Kidney epithelial cell (primary cell): ENCODE data around the gene TSPAN19. TPM values are rescaled to one million over a fixed set of nuclear protein-coding genes. Genes with fewer than 3 reads are reported as not detected.

Source experiments
- DNase-seq: peaks from one replicate; pipeline ENCODE4 v3.0.0-alpha.2; 2010; ENCODE audit warnings: low read depth
- H3K27me3 ChIP-seq: 2 replicates; pipeline ENCODE4 v1.6.0; 2011; ENCODE audit warnings: low read length; ENCODE audit not compliant: control insufficient read depth, insufficient read depth
- H3K36me3 ChIP-seq: 2 replicates; pipeline ENCODE4 v1.5.1; 2011; ENCODE audit warnings: low read length; ENCODE audit not compliant: control insufficient read depth, insufficient read depth
- H3K4me3 ChIP-seq: 2 replicates; pipeline ENCODE4 v1.5.1; 2011; ENCODE audit warnings: low read depth, mild to moderate bottlenecking, control low read depth, low read length
- CTCF ChIP-seq: IDR thresholded peaks from 2 replicates; pipeline ENCODE4 v1.5.1; 2011; ENCODE audit warnings: mild to moderate bottlenecking, moderate library complexity, low read length, control low read depth, inconsistent platforms; ENCODE audit not compliant: insufficient read depth, poor library complexity, severe bottlenecking
- total RNA-seq: library from RNA; depleted of rRNA; stranded (reverse); fragments of >200 nt; gene quantifications from 2 replicates; pipeline ENCODE4 v1.2.3, GENCODE V29; 2015

TSPAN19 gene
- total RNA-seq, 1 donor from 2014 or later: 0.92 TPM

- Histone ChIP-seq H3K36me3 (no peaks in the 10 kb centered on the region), H3K27me3 (no peaks in the 10 kb centered on the region), H3K4me3 (no peak overlapping the region)
- no peak for TF ChIP-seq CTCF
- no peak for DNase-seq
These were observed 24.8 kb upstream of the TSPAN19 start for GRCh38 chr12:85060916-85061315.

GRCh38 chr12:85059594-85059993 is 23.5 kb upstream of the TSPAN19 start:
- no peak for TF ChIP-seq CTCF
- Histone ChIP-seq H3K4me3 (no peak overlapping the region), H3K36me3 (no peaks in the 10 kb centered on the region), H3K27me3 (no peaks in the 10 kb centered on the region)
- DNase-seq: no peak

- H3K36me3 ChIP-seq: no peaks in the 10 kb centered on the region
- no peak for TF ChIP-seq CTCF
- DNase-seq: no peak
- H3K27me3 ChIP-seq: no peaks in the 10 kb centered on the region
- H3K4me3 ChIP-seq: no peak overlapping the region
These were observed 22.3 kb upstream of the TSPAN19 start for GRCh38 chr12:85058339-85058738.

- Histone ChIP-seq H3K4me3 (no peak overlapping the region), H3K36me3 (no peaks in the 10 kb centered on the region), H3K27me3 (no peaks in the 10 kb centered on the region)
- DNase-seq: no peak
- TF ChIP-seq CTCF: peak; percentile 83
These were observed 21.4 kb upstream of the TSPAN19 start for GRCh38 chr12:85057370-85057963.

- no peak for DNase-seq
- no peaks in the 10 kb centered on the region for H3K27me3 ChIP-seq
- H3K36me3 ChIP-seq: no peaks in the 10 kb centered on the region
- no peak for TF ChIP-seq CTCF
- H3K4me3 ChIP-seq: no peak overlapping the region
These were observed 7.8 kb upstream of the TSPAN19 start for GRCh38 chr12:85043829-85044228.

- TF ChIP-seq CTCF: no peak
These were observed 5.3 kb upstream of the TSPAN19 start for GRCh38 chr12:85041395-85041794.

More at GRCh38 chr12:85041395-85041794, 5.3 kb upstream of the TSPAN19 start:
- no peaks in the 10 kb centered on the region for H3K36me3 ChIP-seq
- H3K27me3 ChIP-seq: no peaks in the 10 kb centered on the region
- no peak for DNase-seq
- no peak overlapping the region for H3K4me3 ChIP-seq
